Epidermal melanocyte (primary cell): ENCODE results near the gene BUD31.
"Not testable (repeated sequence)": the region's sequence is repeated elsewhere in the genome, so short reads cannot be mapped to it uniquely, and the experiment has no call there.

Experiments used
- DNase-seq: peaks from one replicate; pipeline ENCODE4 v3.0.0; 2011; ENCODE audit warnings: low spot score; ENCODE audit not compliant: insufficient read length

The BUD31 gene

GRCh38 chr7:99428972-99429566 lies 20.3 kb downstream of the BUD31 start:
- DNase-seq, result no peak

GRCh38 chr7:99429756-99430155 lies 21.0 kb downstream of the BUD31 start:
- no peak for DNase-seq

GRCh38 chr7:99431756-99432540 lies 23.2 kb downstream of the BUD31 start:
- not testable (repeated sequence) for DNase-seq

GRCh38 chr7:99433158-99433557 lies 24.4 kb downstream of the BUD31 start:
- no peak for DNase-seq

DNA sequence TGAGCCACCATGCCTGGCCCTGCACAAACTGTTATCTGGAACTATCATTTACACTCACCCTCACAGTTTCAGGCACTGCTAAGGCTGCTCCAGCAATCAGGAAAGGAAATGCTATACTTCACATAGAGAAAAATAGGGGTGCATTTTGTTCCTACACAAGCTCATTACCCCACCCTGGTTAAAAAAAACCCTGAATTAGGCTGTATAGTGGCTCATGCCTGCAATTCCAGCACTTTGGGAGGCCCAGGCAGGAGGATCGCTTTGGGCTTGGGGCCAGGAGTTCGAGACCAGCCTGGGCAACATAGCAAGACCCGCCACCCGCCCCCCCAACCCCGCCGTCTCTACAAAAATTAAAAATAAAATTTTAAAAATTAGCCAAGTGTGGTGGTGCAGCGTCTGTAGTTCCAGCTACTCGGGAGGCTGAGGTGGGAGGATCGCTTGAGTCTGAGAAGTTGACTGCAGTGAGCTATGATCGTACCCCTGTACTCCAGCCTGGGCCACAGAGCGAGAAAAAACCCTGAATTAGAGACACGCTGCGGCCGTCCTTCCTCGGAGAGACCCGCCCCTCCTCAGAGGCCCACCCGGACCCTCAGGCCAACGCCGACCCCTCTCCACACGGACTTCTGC lies 29.3 kb downstream of the BUD31 start:
- no peak for DNase-seq

GRCh38 chr7:99438573-99439480 lies 30.1 kb downstream of the BUD31 start, which contains the start of the genes CPSF4 and PTCD1:
Gene CPSF4, plus strand, starts transcription at chr7:99438943. Its CDS starts 140 bp downstream, at chr7:99439083.
Gene PTCD1, minus strand, starts transcription at chr7:99438798. Its CDS starts 3,556 bp downstream, at chr7:99435242.
- DNase-seq, result peak; percentile 99

DNA sequence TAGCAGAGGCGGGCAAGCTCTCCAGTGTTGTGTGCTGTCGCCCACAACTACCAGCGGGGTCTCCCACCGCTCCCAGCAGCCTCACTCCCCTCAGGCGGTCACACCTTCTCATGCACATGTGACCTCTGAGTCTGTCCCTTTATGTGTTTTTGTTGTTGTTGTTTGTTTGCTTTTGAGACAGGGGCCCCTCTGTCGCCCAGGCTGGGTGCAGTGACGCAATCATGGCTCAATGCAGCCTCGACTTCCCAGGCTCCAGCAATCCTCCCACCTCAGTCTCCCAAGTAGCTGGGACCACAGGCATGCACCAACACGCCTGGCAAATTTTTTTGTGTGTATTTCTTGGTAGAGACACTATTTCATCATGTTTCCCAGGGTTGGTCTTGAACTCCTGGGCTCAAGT lies 31.4 kb downstream of the BUD31 start:
- DNase-seq, result no peak

DNA sequence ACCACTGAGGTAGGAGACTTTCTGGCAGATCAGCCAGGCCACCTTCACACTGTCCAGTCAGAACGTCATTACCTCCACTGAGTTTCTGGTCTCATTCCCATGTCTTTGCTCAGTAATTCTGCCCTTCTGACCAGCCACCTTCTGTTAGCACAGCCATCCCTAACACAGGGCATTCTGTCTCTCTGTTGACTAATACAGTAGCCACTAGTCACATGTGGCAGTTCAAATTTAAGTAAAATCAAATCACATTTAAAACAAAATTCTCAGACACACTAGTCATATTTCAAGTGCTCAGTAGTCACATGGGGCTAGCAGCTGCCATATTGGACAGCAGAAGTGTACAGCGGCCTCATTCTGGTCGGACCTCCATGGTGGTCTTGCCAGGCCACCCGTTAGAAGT lies 37.3 kb downstream of the BUD31 start:
- no peak for DNase-seq

GRCh38 chr7:99447943-99448342 lies 39.2 kb downstream of the BUD31 start:
- no peak for DNase-seq

GRCh38 chr7:99448855-99449254 lies 40.1 kb downstream of the BUD31 start:
- no peak for DNase-seq

DNA sequence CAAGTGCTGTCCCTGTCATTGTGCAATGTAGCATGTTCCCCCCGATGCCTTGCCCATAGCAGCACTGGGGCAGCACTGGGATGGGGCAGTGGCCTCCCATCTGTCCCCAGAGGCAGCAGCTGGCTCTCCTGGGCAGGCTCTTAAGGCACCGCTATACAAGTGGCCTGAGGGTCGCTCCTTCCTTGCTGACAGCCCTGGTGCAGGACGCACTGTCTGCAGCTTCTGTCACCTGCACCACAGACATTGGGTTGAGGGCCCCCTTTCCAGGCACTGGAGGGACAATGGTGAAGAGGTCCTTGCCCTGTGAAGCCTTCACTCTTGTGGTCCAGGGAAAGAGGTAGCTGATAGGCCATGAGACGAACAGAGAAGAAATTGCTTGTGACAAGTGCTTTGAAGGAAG lies 40.6 kb downstream of the BUD31 start:
- no peak for DNase-seq

GRCh38 chr7:99451936-99452335 lies 43.2 kb downstream of the BUD31 start:
- DNase-seq, result no peak

GRCh38 chr7:99452541-99452940 lies 43.8 kb downstream of the BUD31 start:
- DNase-seq, result no peak

DNA sequence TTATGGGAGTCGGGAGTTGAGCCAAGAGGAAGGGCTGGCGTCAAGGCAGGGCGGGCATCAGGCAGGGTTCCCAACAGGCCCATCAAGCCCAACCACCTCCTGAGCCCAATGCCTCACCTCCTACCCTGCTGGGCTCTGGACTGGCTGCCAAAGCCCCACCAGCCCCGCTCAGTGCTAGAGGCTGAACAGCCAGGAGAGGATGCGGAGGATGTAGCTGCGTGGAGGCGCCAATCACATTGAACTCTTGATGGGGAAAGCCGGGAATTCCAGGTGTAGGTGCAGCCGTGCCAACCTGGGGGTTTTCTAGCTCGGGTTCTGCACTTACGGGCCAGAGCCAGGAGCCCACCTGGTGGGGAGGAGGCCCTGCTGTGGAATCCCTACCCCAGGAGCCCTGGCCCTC lies 44.3 kb downstream of the BUD31 start:
- DNase-seq, result no peak

DNA sequence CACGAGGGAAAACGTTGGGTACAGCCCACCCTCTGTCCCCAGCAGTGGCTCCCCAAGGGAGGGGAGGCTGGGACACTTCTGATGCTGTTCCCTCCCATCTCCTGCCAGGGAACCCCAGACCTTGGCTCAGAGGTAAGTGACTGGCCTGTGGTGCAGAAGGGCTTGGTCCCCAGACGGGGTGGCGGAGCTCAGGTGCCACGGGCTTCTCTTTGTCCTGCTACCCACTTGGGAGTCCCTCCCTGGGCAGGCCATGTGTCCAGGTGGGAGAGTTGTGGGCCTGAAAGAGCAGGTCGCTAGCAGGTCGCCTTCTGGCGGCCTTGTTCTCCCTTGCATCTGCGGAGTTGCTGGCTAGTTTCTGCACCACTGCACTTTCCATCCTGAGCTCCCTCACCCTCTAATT lies 47.1 kb downstream of the BUD31 start:
- DNase-seq, result no peak

DNA sequence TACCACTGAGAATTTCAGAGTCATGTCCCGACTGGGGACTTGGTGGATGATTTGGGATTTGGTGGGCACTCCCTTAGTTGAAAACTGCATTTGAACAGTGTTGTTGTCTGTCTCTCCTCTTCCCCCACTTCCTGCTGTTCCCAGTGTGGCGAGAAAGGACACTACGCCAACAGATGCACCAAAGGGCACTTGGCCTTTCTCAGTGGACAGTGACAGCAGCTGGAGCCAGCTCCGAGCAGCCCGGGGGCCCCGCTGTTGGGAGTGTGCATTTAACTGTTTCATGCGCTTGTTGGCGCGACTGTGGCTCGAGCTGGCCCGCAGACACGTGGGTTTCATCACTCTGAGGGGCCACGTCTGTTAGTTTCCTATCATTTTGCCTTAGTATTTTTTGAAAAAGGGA lies 47.5 kb downstream of the BUD31 start:
- no peak for DNase-seq

- DNase-seq, result no peak
These were observed 48.4 kb downstream of the BUD31 start for GRCh38 chr7:99457050-99457649.

- no peak for DNase-seq
These were observed 49.1 kb downstream of the BUD31 start for GRCh38 chr7:99457650-99458493.

- DNase-seq, result no peak
These were observed 50.3 kb downstream of the BUD31 start for GRCh38 chr7:99459087-99459486.

DNA sequence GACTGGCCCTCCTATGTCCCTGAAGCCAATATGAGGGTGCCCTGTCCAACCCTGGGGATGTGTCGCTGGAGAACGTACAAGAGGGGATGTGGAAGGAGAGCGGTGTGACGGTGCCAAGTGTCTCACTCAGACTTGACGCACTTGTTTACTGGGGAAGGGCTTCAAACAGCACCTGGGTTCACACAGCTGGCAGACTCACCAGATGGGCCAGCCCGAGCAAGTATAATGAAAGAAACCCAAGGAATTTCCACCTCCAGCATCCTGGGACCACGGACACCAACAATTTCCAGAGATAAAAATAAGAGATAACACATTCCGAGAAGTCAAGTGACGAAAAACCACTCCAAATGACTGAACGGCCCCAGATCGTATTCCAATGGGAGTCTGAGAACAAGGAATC lies 51.9 kb downstream of the BUD31 start:
- DNase-seq, result no peak
